ENCODE results near the gene MCC.

- TF ChIP-seq CTCF (IDR thresholded peaks at IDR 0.05): no peak
- TF ChIP-seq POLR2A (IDR thresholded peaks at IDR 0.05): no peak
Measured at GRCh38 chr5:113199122-113199905, 288.9 kb downstream of the MCC start.
